ENCODE results near the gene MILR1. TPM values are rescaled to one million over a fixed set of nuclear protein-coding genes. Genes with fewer than 3 reads are reported as not detected.

The MILR1 gene
- total RNA-seq, 3 donors from 2014 or later (not counting 1 experiment from before 2014, with no cell fraction given), result 2.2 to 12.0 (median 3.3) TPM

DNA sequence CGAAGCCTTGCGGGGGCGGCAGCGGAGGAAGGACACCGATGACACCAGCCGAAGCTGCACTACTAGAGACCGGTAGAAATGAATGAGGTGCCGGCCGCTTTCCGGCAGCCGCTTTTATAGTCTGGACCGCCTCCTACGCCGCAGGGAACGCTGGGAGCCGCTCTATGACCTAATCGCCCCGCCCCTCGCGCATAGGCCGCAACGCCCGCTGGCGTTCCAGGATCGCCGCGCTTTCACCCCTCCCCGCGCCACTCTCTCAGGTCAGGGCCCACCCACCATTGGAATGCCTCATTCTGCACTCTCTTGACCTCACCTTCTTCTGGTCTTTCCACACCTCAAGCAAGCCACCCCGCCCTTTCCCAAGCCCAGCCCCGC lies 57.3 kb downstream of the MILR1 start, which contains the start of gene DDX5:
TSS of gene DDX5 (minus strand) at position 89 of the 375 bp plus-strand sequence. CDS start 170 bp downstream, outside the sequence.
- H3K27me3 ChIP-seq (ENCODE audit: control insufficient read depth, insufficient read depth, low read length), result no peaks in the 10 kb centered on the region
- peaks cover 60% of the 10 kb centered on the region for H3K36me3 ChIP-seq (ENCODE audit: control insufficient read depth, insufficient read depth, low read length)
- H3K4me3 ChIP-seq (ENCODE audit: low read length), result peak within 1 kb of the TSS; percentile 85
- H3K4me1 ChIP-seq (ENCODE audit: control insufficient read depth, insufficient read depth, low read length), result peaks cover 12% of the 10 kb centered on the region
- Mint-ChIP-seq H3K4me1 (peaks cover 69 to 74% of the 10 kb centered on the region in 2 donors), H3K9me3 (no peaks in the 10 kb centered on the region), H3K36me3 (peaks cover 59% of the 10 kb centered on the region), H3K27ac (peak within 1 kb of the TSS; percentile 97 to 99), H3K4me3 (peak within 1 kb of the TSS; percentile 95), H3K27me3 (ENCODE audit: low read depth in 2 of 2) (no peaks in the 10 kb centered on the region)
- ATAC-seq (peak; percentile 66 to 81 (median 66)), DNase-seq (peak; percentile 97 to 98)
- no peak for TF ChIP-seq CTCF (IDR thresholded peaks at IDR 0.05)
- peak within 1 kb of the TSS; percentile 94 for H3K27ac ChIP-seq (ENCODE audit: low read length)
- no peaks in the 10 kb centered on the region for H3K9me3 ChIP-seq (ENCODE audit: control insufficient read depth, insufficient read depth, low read length)
- intact Hi-C loops (cut with micrococcal nuclease), result loop anchor here (1.0 to 5.0 kb wide), 5 partner anchors 9 to 734 kb away; partner anchors contain the start of genes CCDC47, DDX42, POLG2 and SMARCD2
- WGBS (ENCODE audit: insufficient coverage), result 0% methylated on average over 31 of the region's 31 CpGs

GRCh38 chr17:64506576-64507412 lies 57.9 kb downstream of the MILR1 start, which contains the start of gene CEP95:
TSS of gene CEP95 (plus strand) at chr17:64506977. CDS start at chr17:64507098, 121 bp downstream.
- Histone ChIP-seq H3K9me3 (ENCODE audit: control insufficient read depth, insufficient read depth, low read length) (no peaks in the 10 kb centered on the region), H3K27me3 (ENCODE audit: control insufficient read depth, insufficient read depth, low read length) (no peaks in the 10 kb centered on the region), H3K36me3 (ENCODE audit: control insufficient read depth, insufficient read depth, low read length) (peaks cover 58% of the 10 kb centered on the region), H3K27ac (ENCODE audit: low read length) (peak within 1 kb of the TSS; percentile 94), H3K4me1 (ENCODE audit: control insufficient read depth, insufficient read depth, low read length) (peaks cover 12% of the 10 kb centered on the region), H3K4me3 (ENCODE audit: low read length) (peak within 1 kb of the TSS; percentile 85)
- WGBS (ENCODE audit: insufficient coverage), result under 1% methylated on average over 77 of the region's 77 CpGs
- Mint-ChIP-seq H3K36me3 (peaks cover 53% of the 10 kb centered on the region), H3K4me3 (peak within 1 kb of the TSS; percentile 95), H3K27me3 (ENCODE audit: low read depth in 2 of 2) (no peaks in the 10 kb centered on the region), H3K27ac (peak within 1 kb of the TSS; percentile 97 to 99), H3K9me3 (no peaks in the 10 kb centered on the region), H3K4me1 (peaks cover 63 to 68% of the 10 kb centered on the region in 2 donors)
- intact Hi-C loops (cut with micrococcal nuclease), result loop anchor here (1.0 to 5.0 kb wide), 6 partner anchors 9 to 734 kb away; partner anchors contain the start of genes CCDC47, DDX42, POLG2 and SMARCD2
- TF ChIP-seq CTCF (IDR thresholded peaks at IDR 0.05), result no peak
- DNase-seq (peak; percentile 95 to 98), ATAC-seq (peak; percentile 58 to 83 (median 72))

DNA sequence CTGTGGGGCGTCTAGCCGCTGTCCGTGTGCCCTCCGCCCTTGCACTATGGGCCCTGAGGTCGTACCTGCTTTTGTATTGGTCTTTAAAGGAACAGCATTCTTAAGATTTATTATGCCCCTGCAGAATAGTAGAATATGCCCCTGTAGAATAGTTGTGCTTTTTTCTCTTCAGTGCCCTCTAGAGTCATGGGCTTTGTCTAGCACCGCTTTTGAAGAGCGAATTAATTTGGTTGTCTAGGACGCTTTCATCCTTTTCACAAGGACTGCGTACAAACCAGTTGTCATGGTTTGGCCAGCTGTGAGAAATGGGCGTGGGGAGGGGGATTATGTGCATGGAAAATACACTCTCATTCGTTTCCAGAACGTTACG lies 58.5 kb downstream of the MILR1 start:
- peak; percentile 16 to 47 (median 24) for ATAC-seq
- peaks cover 47% of the 10 kb centered on the region for H3K36me3 Mint-ChIP-seq
- Histone ChIP-seq H3K4me1 (ENCODE audit: control insufficient read depth, insufficient read depth, low read length) (peaks cover 12% of the 10 kb centered on the region), H3K27me3 (ENCODE audit: control insufficient read depth, insufficient read depth, low read length) (no peaks in the 10 kb centered on the region), H3K9me3 (ENCODE audit: control insufficient read depth, insufficient read depth, low read length) (no peaks in the 10 kb centered on the region), H3K4me3 (ENCODE audit: low read length) (peak overlapping the region; percentile 85), H3K27ac (ENCODE audit: low read length) (peak overlapping the region; percentile 94), H3K36me3 (ENCODE audit: control insufficient read depth, insufficient read depth, low read length) (peaks cover 58% of the 10 kb centered on the region)
- H3K4me1 Mint-ChIP-seq, result peaks cover 57 to 62% of the 10 kb centered on the region in 2 donors
- intact Hi-C loops (cut with micrococcal nuclease), result loop anchor here (1.0 to 5.0 kb wide), 5 partner anchors 89 to 735 kb away; partner anchors contain the start of genes CCDC47, DDX42, SMARCD2 and SMURF2
- no peaks in the 10 kb centered on the region for H3K9me3 Mint-ChIP-seq
- peak overlapping the region; percentile 95 for H3K4me3 Mint-ChIP-seq
- H3K27me3 Mint-ChIP-seq (ENCODE audit: low read depth in 2 of 2), result no peaks in the 10 kb centered on the region
- peak; percentile 45 for TF ChIP-seq CTCF (IDR thresholded peaks at IDR 0.05)
- peak in 1 of 2 donors; percentile 81 for DNase-seq
- peak overlapping the region; percentile 97 to 99 for H3K27ac Mint-ChIP-seq
- WGBS (ENCODE audit: insufficient coverage), result under 1% methylated on average over 13 of the region's 13 CpGs
